ENCODE measurements around the gene SLC39A5.

- TF ChIP-seq CTCF (IDR thresholded peaks at IDR 0.05), result no peak
- no peak for TF ChIP-seq EZH2 (IDR thresholded peaks at IDR 0.05)
Observed at GRCh38 chr12:56188131-56188777, 41.6 kb upstream of the SLC39A5 start.

Measured in neural progenitor cell (in vitro differentiated cells).